Liver (tissue), 9 donors: Measurements from ENCODE around the gene GJE1. TPM values are rescaled to one million over a fixed set of nuclear protein-coding genes. Genes with fewer than 3 reads are reported as not detected.
A peak's percentile ranks its signal among the peaks of the same experiment; 100 is the strongest.

Experiments
- DNase-seq: peaks from one replicate; pipeline ENCODE4 v3.0.0-alpha.2; 2017; ENCODE audit warnings: low spot score
- H3K27ac ChIP-seq, 2 donors: one replicate each; pipeline ENCODE4 v1.7.0; 2013; ENCODE audit warnings: inconsistent platforms in 2 of 2, low read length in 2 of 2, control low read depth in 1 of 2, low read depth in 1 of 2, mild to moderate bottlenecking in 1 of 2
- H3K27me3 ChIP-seq, 4 donors: one replicate each; pipeline versions ENCODE4 v1.6.1 to v1.7.0; 2013; ENCODE audit warnings: low read length in 3 of 4, inconsistent platforms in 1 of 4, mild to moderate bottlenecking in 1 of 4, moderate library complexity in 1 of 4; ENCODE audit not compliant: control insufficient read depth in 4 of 4, insufficient read depth in 4 of 4
- H3K36me3 ChIP-seq, 4 donors: one replicate each; pipeline versions ENCODE4 v1.6.1 to v1.7.0; 2013; ENCODE audit warnings: low read length in 3 of 4, mild to moderate bottlenecking in 3 of 4, low read depth in 1 of 4, moderate library complexity in 1 of 4; ENCODE audit not compliant: control insufficient read depth in 4 of 4, insufficient read depth in 3 of 4
- H3K4me1 ChIP-seq, 4 donors: one replicate each; pipeline versions ENCODE4 v1.6.1 to v1.7.0; 2013; ENCODE audit warnings: low read length in 3 of 4, mild to moderate bottlenecking in 3 of 4, moderate library complexity in 1 of 4; ENCODE audit not compliant: control insufficient read depth in 4 of 4, insufficient read depth in 4 of 4
- H3K4me3 ChIP-seq, 3 donors: one replicate each; pipeline versions ENCODE4 v1.6.1 to v1.7.0; 2013; ENCODE audit warnings: low read length in 3 of 3, control low read depth in 1 of 3, low read depth in 1 of 3, mild to moderate bottlenecking in 1 of 3
- H3K9ac ChIP-seq, 2 donors: one replicate each; pipeline ENCODE4 v1.7.0; 2013; ENCODE audit warnings: low read length in 2 of 2, mild to moderate bottlenecking in 2 of 2, moderate library complexity in 2 of 2, control low read depth in 1 of 2, low read depth in 1 of 2
- H3K9me3 ChIP-seq, 4 donors: one replicate each; pipeline versions ENCODE4 v1.6.1 to v1.7.0; 2013; ENCODE audit warnings: low read length in 3 of 4; ENCODE audit not compliant: control insufficient read depth in 4 of 4
- ATF3 ChIP-seq: IDR thresholded peaks from 2 replicates; pipeline ENCODE4 v1.6.1; 2016; ENCODE audit warnings: antibody characterized with exemption
- CTCF ChIP-seq: fragments of 150-350 bp; IDR thresholded peaks from 2 replicates; pipeline ENCODE4 v1.5.1; 2017; ENCODE audit warnings: improper control_type of control experiment, low read depth, low read length; ENCODE audit not compliant: missing input control
- EGR1 ChIP-seq, 2 donors: IDR thresholded peaks; 2 replicates each; pipeline ENCODE4 v1.6.1; 2016 to 2018; ENCODE audit warnings: antibody characterized with exemption in 2 of 2, low read depth in 2 of 2
- FOXA1 ChIP-seq: IDR thresholded peaks from 2 replicates; pipeline ENCODE4 v1.6.1; 2016; ENCODE audit warnings: antibody characterized with exemption
- FOXA2 ChIP-seq: IDR thresholded peaks from 2 replicates; pipeline ENCODE4 v1.6.1; 2016; ENCODE audit warnings: antibody characterized with exemption
- GABPA ChIP-seq, 2 donors: IDR thresholded peaks in 1 of 2; conservative IDR thresholded peaks in 1 of 2; 2 replicates each; pipeline ENCODE4 v1.6.1; 2016; ENCODE audit warnings: antibody characterized with exemption in 2 of 2, mild to moderate bottlenecking in 1 of 2, moderate library complexity in 1 of 2
- HNF4A ChIP-seq, 2 donors: conservative IDR thresholded peaks; 2 replicates each; pipeline ENCODE4 v1.6.1; 2016; ENCODE audit warnings: antibody characterized with exemption in 2 of 2, mild to moderate bottlenecking in 2 of 2
- HNF4G ChIP-seq: IDR thresholded peaks from 2 replicates; pipeline ENCODE4 v1.6.1; 2016; ENCODE audit warnings: antibody characterized with exemption
- JUND ChIP-seq, 2 donors: IDR thresholded peaks; 2 replicates each; pipeline ENCODE4 v1.6.1; 2016; ENCODE audit warnings: antibody characterized with exemption in 2 of 2
- NR2F2 ChIP-seq: IDR thresholded peaks from 2 replicates; pipeline ENCODE4 v1.6.1; 2016; ENCODE audit warnings: antibody characterized with exemption
- REST ChIP-seq: IDR thresholded peaks from 2 replicates; pipeline ENCODE4 v1.6.1; 2016; ENCODE audit warnings: antibody characterized with exemption, mild to moderate bottlenecking
- SP1 ChIP-seq: IDR thresholded peaks from 2 replicates; pipeline ENCODE4 v1.6.1; 2018; ENCODE audit warnings: antibody characterized with exemption, mild to moderate bottlenecking
- TAF1 ChIP-seq: conservative IDR thresholded peaks from 2 replicates; pipeline ENCODE4 v1.6.1; 2016; ENCODE audit warnings: antibody characterized with exemption, mild to moderate bottlenecking
- YY1 ChIP-seq: IDR thresholded peaks from 2 replicates; pipeline ENCODE4 v1.6.1; 2016; ENCODE audit warnings: antibody characterized with exemption, mild to moderate bottlenecking
- WGBS: extraction: QIAGEN DNeasy Blood & Tissue Kit; methylation state at CpG from one replicate; pipeline ENCODE4 v1.1.7; 2013; 5-methylcytosine and 5-hydroxymethylcytosine counted together
- polyA plus RNA-seq, 2 donors: library from polyadenylated mRNA; stranded (reverse) in 1 of 2; unstranded in 1 of 2; fragments of 200-250 nt in 1 of 2; fragments of >200 nt in 1 of 2; fragmentation: Nextera tagmentation in 1 of 2; extraction: Ambion mirVana in 1 of 2; gene quantifications; one replicate each; pipeline versions ENCODE4 v1.2.1 to v1.2.3, GENCODE V29; 2013 to 2015
- total RNA-seq, 2 donors: library from RNA; depleted of rRNA; stranded (reverse); fragments of >200 nt; gene quantifications; one replicate each; pipeline ENCODE4 v1.2.3, GENCODE V29; 2014
- donor health status: healthy.
- donor health status: healthy.
- donor health status: healthy.
- donor health status: healthy.
- donor health status: healthy.

GJE1 gene
- total and polyA plus RNA-seq, 4 donors: not detected

- Histone ChIP-seq H3K9ac (no peak overlapping the region), H3K36me3 (peaks cover 1 to 34% (median 16%) of the 10 kb centered on the region in 4 donors), H3K9me3 (no peaks in the 10 kb centered on the region), H3K27ac (no peak overlapping the region), H3K27me3 (no peaks in the 10 kb centered on the region), H3K4me1 (peaks cover 0 to 10% (median 5%) of the 10 kb centered on the region in 4 donors), H3K4me3 (no peak overlapping the region)
- no peak for DNase-seq
- TF ChIP-seq FOXA2 (peak; percentile 26), HNF4G (no peak), HNF4A (conservative IDR thresholded peaks at IDR 0.05) (peak in 1 of 2 donors; percentile 13), JUND (IDR thresholded peaks at IDR 0.05) (no peak), FOXA1 (no peak), GABPA (IDR thresholded peaks at IDR 0.05 in 1 of 2, conservative IDR thresholded peaks at IDR 0.05 in 1 of 2) (no peak)
These were observed 38.6 kb downstream of the GJE1 start for GRCh38 chr6:142171351-142171750.

- Histone ChIP-seq H3K4me3 (no peak overlapping the region), H3K9me3 (no peaks in the 10 kb centered on the region), H3K4me1 (peaks cover 0 to 10% (median 5%) of the 10 kb centered on the region in 4 donors), H3K27me3 (no peaks in the 10 kb centered on the region), H3K36me3 (peaks cover 1 to 29% (median 20%) of the 10 kb centered on the region in 4 donors), H3K27ac (no peak overlapping the region), H3K9ac (no peak overlapping the region)
- TF ChIP-seq CTCF: no peak
- no peak for TF ChIP-seq SP1
- no peak for TF ChIP-seq YY1
- TF ChIP-seq REST: no peak
- TF ChIP-seq NR2F2: no peak
- no peak for TF ChIP-seq FOXA1
- no peak for TF ChIP-seq ATF3
- TF ChIP-seq EGR1 (IDR thresholded peaks at IDR 0.05; ENCODE audit: low read depth in 2 of 2): no peak
- no peak for DNase-seq
These were observed 40.0 kb downstream of the GJE1 start for GRCh38 chr6:142172758-142173157.

GRCh38 chr6:142173980-142174379, 41.3 kb downstream of the GJE1 start:
- no peak for TF ChIP-seq TAF1
- no peak for TF ChIP-seq REST
- no peak for TF ChIP-seq ATF3
- Histone ChIP-seq H3K9ac (no peak overlapping the region), H3K4me3 (no peak overlapping the region), H3K4me1 (peaks cover 0 to 10% (median 5%) of the 10 kb centered on the region in 4 donors), H3K27me3 (no peaks in the 10 kb centered on the region), H3K36me3 (peaks cover 0 to 29% (median 24%) of the 10 kb centered on the region in 4 donors), H3K27ac (no peak overlapping the region), H3K9me3 (no peaks in the 10 kb centered on the region)
- WGBS: 97% methylated on average over 3 of the region's 3 CpGs
- no peak for DNase-seq
